Karpas-422 (cell line): ENCODE data around the gene MAB21L3. TPM values are rescaled to one million over a fixed set of nuclear protein-coding genes. Genes with fewer than 3 reads are reported as not detected.

ENCODE experiments used
- DNase-seq: peaks from one replicate; pipeline ENCODE4 v3.0.0-alpha.2; 2015
- H2AFZ ChIP-seq: fragments of 200-600 bp; sonication (generic); 2 replicates; pipeline ENCODE4 v1.6.1; 2014; ENCODE audit warnings: antibody characterized with exemption, low read length, mixed read lengths
- H3K27ac ChIP-seq: fragments of 200-600 bp; sonication (generic); 2 replicates; pipeline ENCODE4 v1.5.1; 2014; ENCODE audit warnings: mild to moderate bottlenecking, low read length, moderate library complexity
- H3K27me3 ChIP-seq: fragments of 200-600 bp; sonication (generic); 2 replicates; pipeline ENCODE4 v1.6.1; 2014; ENCODE audit warnings: low read length, mixed read lengths
- H3K36me3 ChIP-seq: fragments of 200-600 bp; sonication (generic); 2 replicates; pipeline ENCODE4 v1.6.1; 2014; ENCODE audit warnings: low read length, mixed read lengths; ENCODE audit not compliant: insufficient read depth
- H3K4me1 ChIP-seq: fragments of 200-600 bp; sonication (generic); 2 replicates; pipeline ENCODE4 v1.6.1; 2014; ENCODE audit warnings: mild to moderate bottlenecking, low read length, mixed read lengths
- H3K4me2 ChIP-seq: fragments of 200-600 bp; sonication (generic); 2 replicates; pipeline ENCODE4 v1.6.1; 2014; ENCODE audit warnings: low read length, low read depth, mild to moderate bottlenecking; ENCODE audit not compliant: poor library complexity, severe bottlenecking
- H3K4me3 ChIP-seq: fragments of 200-600 bp; sonication (generic); 2 replicates; pipeline ENCODE4 v1.5.1; 2014; ENCODE audit warnings: mild to moderate bottlenecking, antibody characterized with exemption, low read length, mixed read lengths
- H3K79me2 ChIP-seq: fragments of 200-600 bp; sonication (generic); 2 replicates; pipeline ENCODE4 v1.6.1; 2014; ENCODE audit warnings: mild to moderate bottlenecking, low read length, mixed read lengths
- H3K9ac ChIP-seq: fragments of 200-600 bp; sonication (generic); 2 replicates; pipeline ENCODE4 v1.6.0; 2014; ENCODE audit warnings: low read length
- H3K9me2 ChIP-seq: fragments of 200-600 bp; sonication (generic), shearing (Covaris generic); replicated peaks from 2 replicates; pipeline ENCODE4 v1.6.0; 2014; ENCODE audit warnings: mild to moderate bottlenecking, low read length, moderate library complexity; ENCODE audit not compliant: insufficient read depth
- H3K9me3 ChIP-seq: fragments of 300-700, 200-600 bp; sonication (generic); 2 replicates; pipeline ENCODE4 v1.6.1; 2014; ENCODE audit warnings: low read length, mixed read lengths
- H4K20me1 ChIP-seq: fragments of 200-600 bp; sonication (generic); 2 replicates; pipeline ENCODE4 v1.6.1; 2014; ENCODE audit warnings: mild to moderate bottlenecking, antibody characterized with exemption, low read length, low read depth; ENCODE audit not compliant: insufficient read depth
- total RNA-seq: library from RNA; depleted of rRNA; stranded (reverse); fragments of >200 nt; shearing (Covaris generic); gene quantifications from 2 replicates; pipeline ENCODE4 v1.2.3, GENCODE V29; 2014; ENCODE audit warnings: low replicate concordance

MAB21L3 gene
- total RNA-seq, 1 experiment from 2014 or later = not detected

GRCh38 chr1:116166011-116166571 lies 54.9 kb downstream of the MAB21L3 start:
- no peak overlapping the region for H3K9ac ChIP-seq
- no peak overlapping the region for H3K4me2 ChIP-seq
- H3K4me1 ChIP-seq = peaks cover 52% of the 10 kb centered on the region
- H4K20me1 ChIP-seq = no peaks in the 10 kb centered on the region
- H2AFZ ChIP-seq = no peak overlapping the region
- DNase-seq = no peak
- no peaks in the 10 kb centered on the region for H3K27me3 ChIP-seq
- no peaks in the 10 kb centered on the region for H3K9me2 ChIP-seq
- H3K79me2 ChIP-seq = no peaks in the 10 kb centered on the region
- no peaks in the 10 kb centered on the region for H3K9me3 ChIP-seq
- no peaks in the 10 kb centered on the region for H3K36me3 ChIP-seq
- H3K27ac ChIP-seq = no peak overlapping the region
- no peak overlapping the region for H3K4me3 ChIP-seq

- no peaks in the 10 kb centered on the region for H3K79me2 ChIP-seq
- H3K9ac ChIP-seq = no peak overlapping the region
- H3K9me2 ChIP-seq = no peaks in the 10 kb centered on the region
- no peaks in the 10 kb centered on the region for H3K27me3 ChIP-seq
- no peak overlapping the region for H3K4me2 ChIP-seq
- no peaks in the 10 kb centered on the region for H3K9me3 ChIP-seq
- no peaks in the 10 kb centered on the region for H3K36me3 ChIP-seq
- H3K4me3 ChIP-seq = no peak overlapping the region
- H3K27ac ChIP-seq = no peak overlapping the region
- H2AFZ ChIP-seq = no peak overlapping the region
- H4K20me1 ChIP-seq = no peaks in the 10 kb centered on the region
- peaks cover 54% of the 10 kb centered on the region for H3K4me1 ChIP-seq
- DNase-seq = no peak
These were observed 55.5 kb downstream of the MAB21L3 start for GRCh38 chr1:116166655-116167054.

- Histone ChIP-seq H3K4me1 (peaks cover 54% of the 10 kb centered on the region), H3K36me3 (no peaks in the 10 kb centered on the region), H3K9me2 (no peaks in the 10 kb centered on the region), H3K9ac (no peak overlapping the region), H4K20me1 (no peaks in the 10 kb centered on the region), H3K79me2 (no peaks in the 10 kb centered on the region), H3K27ac (no peak overlapping the region), H3K4me2 (peak overlapping the region; percentile 42), H3K27me3 (no peaks in the 10 kb centered on the region), H3K9me3 (no peaks in the 10 kb centered on the region), H2AFZ (no peak overlapping the region), H3K4me3 (no peak overlapping the region)
- DNase-seq = no peak
These were observed 56.6 kb downstream of the MAB21L3 start for GRCh38 chr1:116167625-116168276.

- Histone ChIP-seq H3K9me3 (no peaks in the 10 kb centered on the region), H3K4me1 (peaks cover 54% of the 10 kb centered on the region), H3K36me3 (no peaks in the 10 kb centered on the region), H2AFZ (peak overlapping the region; percentile 44; the same call in 1 of the 2 replicates), H3K4me3 (peak overlapping the region; percentile 10; the same call in 1 of the 2 replicates), H3K27ac (no peak overlapping the region), H3K4me2 (peak overlapping the region; percentile 42), H3K9ac (peak overlapping the region; percentile 30), H4K20me1 (no peaks in the 10 kb centered on the region), H3K9me2 (no peaks in the 10 kb centered on the region), H3K79me2 (no peaks in the 10 kb centered on the region), H3K27me3 (no peaks in the 10 kb centered on the region)
- peak; percentile 83 for DNase-seq
These were observed 57.3 kb downstream of the MAB21L3 start for GRCh38 chr1:116168277-116169032.

- no peaks in the 10 kb centered on the region for H3K79me2 ChIP-seq
- DNase-seq = no peak
- H3K36me3 ChIP-seq = no peaks in the 10 kb centered on the region
- peaks cover 41% of the 10 kb centered on the region for H3K4me1 ChIP-seq
- H3K4me2 ChIP-seq = no peak overlapping the region
- H2AFZ ChIP-seq = no peak overlapping the region
- no peak overlapping the region for H3K4me3 ChIP-seq
- no peak overlapping the region for H3K9ac ChIP-seq
- no peaks in the 10 kb centered on the region for H3K27me3 ChIP-seq
- H3K27ac ChIP-seq = no peak overlapping the region
- no peaks in the 10 kb centered on the region for H4K20me1 ChIP-seq
- H3K9me3 ChIP-seq = no peaks in the 10 kb centered on the region
- H3K9me2 ChIP-seq = no peaks in the 10 kb centered on the region
These were observed 58.7 kb downstream of the MAB21L3 start for GRCh38 chr1:116169898-116170297.

- Histone ChIP-seq H3K4me3 (no peak overlapping the region), H3K4me1 (peaks cover 40% of the 10 kb centered on the region), H3K79me2 (no peaks in the 10 kb centered on the region), H3K27me3 (no peaks in the 10 kb centered on the region), H3K36me3 (no peaks in the 10 kb centered on the region), H3K9ac (no peak overlapping the region), H2AFZ (no peak overlapping the region), H3K9me2 (no peaks in the 10 kb centered on the region), H4K20me1 (no peaks in the 10 kb centered on the region), H3K27ac (no peak overlapping the region), H3K9me3 (no peaks in the 10 kb centered on the region), H3K4me2 (peak overlapping the region; percentile 4)
- DNase-seq = no peak
These were observed 59.8 kb downstream of the MAB21L3 start for GRCh38 chr1:116170721-116171589.

- Histone ChIP-seq H3K9me2 (no peaks in the 10 kb centered on the region), H3K4me3 (no peak overlapping the region)
These were observed 61.5 kb downstream of the MAB21L3 start for GRCh38 chr1:116172666-116173065.

More at GRCh38 chr1:116172666-116173065, 61.5 kb downstream of the MAB21L3 start:
- Histone ChIP-seq H3K79me2 (no peaks in the 10 kb centered on the region), H3K27me3 (no peaks in the 10 kb centered on the region), H3K36me3 (no peaks in the 10 kb centered on the region), H3K27ac (no peak overlapping the region), H3K4me1 (peaks cover 41% of the 10 kb centered on the region), H4K20me1 (no peaks in the 10 kb centered on the region), H2AFZ (no peak overlapping the region), H3K9me3 (no peaks in the 10 kb centered on the region), H3K9ac (no peak overlapping the region), H3K4me2 (no peak overlapping the region)
- DNase-seq = no peak
